GM19397 (cell line): ENCODE measurements around the gene SIN3B.
"Not testable (repeated sequence)": the region's sequence is repeated elsewhere in the genome, so short reads cannot be mapped to it uniquely, and the experiment has no call there.

Experiments
- ATAC-seq: cut with Tn5 transposase; IDR thresholded peaks from one replicate; pipeline ENCODE4 v1.9.1; 2021; ENCODE audit warnings: mild to moderate bottlenecking, moderate library complexity; ENCODE audit not compliant: unreplicated experiment

SIN3B gene

GRCh38 chr19:16868423-16869130 is 39.4 kb downstream of the SIN3B start:
- ATAC-seq = no peak

GRCh38 chr19:16869331-16869972 is 40.3 kb downstream of the SIN3B start:
- ATAC-seq = no peak

- ATAC-seq = no peak
Measured at GRCh38 chr19:16871871-16872270, 42.7 kb downstream of the SIN3B start.

- ATAC-seq = no peak
Measured at GRCh38 chr19:16872728-16873127, 43.5 kb downstream of the SIN3B start.

GRCh38 chr19:16873594-16873993 is 44.4 kb downstream of the SIN3B start:
- ATAC-seq = no peak

- ATAC-seq = no peak
Measured at GRCh38 chr19:16874250-16874977, 45.2 kb downstream of the SIN3B start.

GRCh38 chr19:16874978-16875299 is 45.7 kb downstream of the SIN3B start:
- ATAC-seq = not testable (repeated sequence)

- no peak for ATAC-seq
Measured at GRCh38 chr19:16875584-16876555, 46.7 kb downstream of the SIN3B start.

- no peak for ATAC-seq
Measured at GRCh38 chr19:16876904-16877361, 47.7 kb downstream of the SIN3B start.

GRCh38 chr19:16877581-16877980 is 48.4 kb downstream of the SIN3B start:
- no peak for ATAC-seq

- no peak for ATAC-seq
Measured at GRCh38 chr19:16878181-16878965, 49.2 kb downstream of the SIN3B start.

- ATAC-seq = no peak
Measured at GRCh38 chr19:16880884-16881554, 51.8 kb downstream of the SIN3B start.

- ATAC-seq = no peak
Measured at GRCh38 chr19:16882146-16882545, 52.9 kb downstream of the SIN3B start.

- no peak for ATAC-seq
Measured at GRCh38 chr19:16883522-16883921, 54.3 kb downstream of the SIN3B start.

- no peak for ATAC-seq
Measured at GRCh38 chr19:16885166-16885565, 56.0 kb downstream of the SIN3B start.

- no peak for ATAC-seq
Measured at GRCh38 chr19:16886305-16886880, 57.2 kb downstream of the SIN3B start.

GRCh38 chr19:16887353-16888265 is 58.4 kb downstream of the SIN3B start:
- ATAC-seq = no peak
